ENCODE data around the gene PCYT1A. TPM values are rescaled to one million over a fixed set of nuclear protein-coding genes. Genes with fewer than 3 reads are reported as not detected.
A peak's percentile ranks its signal among the peaks of the same experiment; 100 is the strongest.

Gene PCYT1A
- total and polyA plus RNA-seq, 2 of the 13 experiments (the other 11 are each of a cell fraction or from before 2014, with no cell fraction given), result 26.4 to 45.3 TPM

DNA sequence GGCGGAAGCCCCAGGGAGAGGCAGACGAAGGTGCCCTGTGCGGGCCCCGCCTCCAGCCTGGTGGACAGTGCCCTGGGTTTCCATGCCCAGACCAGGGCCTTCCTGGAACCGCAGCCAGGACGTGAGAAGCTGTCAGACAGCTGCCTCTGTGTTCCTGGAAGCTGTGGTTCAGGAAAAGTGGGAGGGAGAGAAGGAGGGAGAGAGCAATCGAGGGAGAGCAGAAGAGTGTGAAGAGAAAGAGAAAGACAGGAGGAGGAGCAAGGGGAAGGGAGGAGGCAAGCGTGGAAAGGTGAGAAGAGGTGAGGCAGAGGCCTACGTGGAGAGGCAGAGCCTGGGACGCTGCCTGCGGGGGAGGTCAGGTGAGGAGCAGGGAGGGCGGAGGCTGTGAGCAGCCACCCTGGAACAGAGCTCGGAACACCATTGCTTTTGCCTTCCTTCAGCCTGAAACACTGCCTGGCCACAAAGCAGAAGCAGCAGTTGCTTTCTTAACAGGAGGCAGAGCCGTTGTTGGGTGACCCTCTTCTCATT, 94.9 kb downstream of the PCYT1A start:
- in situ Hi-C loops (cut with HindIII; ENCODE audit: extremely low pct_ligation_motif_present, low pct_unique_long_range_greater_than_20kb) (loop anchor here (5.0 kb wide), 1 partner anchor 170 kb away; no protein-coding TSS in a partner anchor), intact Hi-C loops (cut with micrococcal nuclease; ENCODE audit: unreplicated experiment) (no loop called here)
- Histone ChIP-seq H3K79me2 (ENCODE audit: insufficient read depth, low read length) (no peaks in the 10 kb centered on the region), H3K4me2 (ENCODE audit: low read depth, low read length) (peak overlapping the region; percentile 56), H3K27ac (ENCODE audit: extremely low read length, insufficient read depth, low read length) (no peak overlapping the region), H4K20me1 (ENCODE audit: insufficient read depth, low read length) (no peaks in the 10 kb centered on the region), H3K36me3 (replicated peaks in 1 of 2; ENCODE audit: control insufficient read depth in 1 of 2, insufficient read depth in 2 of 2, low read length in 2 of 2) (no peaks in the 10 kb centered on the region), H3K27me3 (ENCODE audit: control insufficient read depth in 1 of 2, insufficient read depth in 2 of 2, low read length in 2 of 2) (peaks cover 3 to 52% of the 10 kb centered on the region in 2 experiments; a peak in 4 of 5 replicates), H3K9me3 (ENCODE audit: low read length) (no peaks in the 10 kb centered on the region), H3K4me3 (replicated peaks in 1 of 3; ENCODE audit: insufficient read depth in 1 of 3, low read depth in 2 of 3, low read length in 3 of 3) (peak overlapping the region in 1 of 3 experiments; percentile 48; a peak in 1 of 6 replicates), H2AFZ (ENCODE audit: low read length) (no peak overlapping the region), H3K4me1 (ENCODE audit: insufficient read depth, low read length) (peaks cover 58% of the 10 kb centered on the region), H3K9ac (ENCODE audit: insufficient read depth, low read depth, low read length) (peak overlapping the region; percentile 34; the same call in 1 of the 2 replicates)
- BruUV-seq (replicated peaks), result no TSS peak
- WGBS (ENCODE audit: low lambda C conversion rate), result 26% methylated on average over 13 of the region's 14 CpGs
- no peak for DNase-seq (ENCODE audit: low spot score)
- ChIA-PET CTCF (ENCODE audit: low intra/inter-chr PET ratio, low total read pairs) (no interaction called here), POLR2A (no interaction called here)
- FAIRE-seq, result no peak
- ATAC-seq, result peak; percentile 9; the same call in 2 of the 3 replicates
- TF ChIP-seq MAX (IDR thresholded peaks at IDR 0.05) (no peak), RXRB (CRISPR knock-in tag; IDR thresholded peaks at IDR 0.05; ENCODE audit: borderline replicate concordance) (no peak), ZNF225 (CRISPR knock-in tag; IDR thresholded peaks at IDR 0.05) (no peak), NRL (CRISPR knock-in tag; IDR thresholded peaks at IDR 0.05; ENCODE audit: borderline replicate concordance) (0 out of 2 replicates have a peak, but pooled peaks have one; percentile 71), NFRKB (IDR thresholded peaks at IDR 0.05) (no peak), HIC2 (CRISPR knock-in tag; IDR thresholded peaks at IDR 0.05; ENCODE audit: low read depth) (0 out of 2 replicates have a peak, but pooled peaks have one; percentile 29), CCAR2 (optimal IDR thresholded peaks at IDR 0.05; ENCODE audit: low read depth, low read length) (no peak), MATR3 (CRISPR knock-in tag; IDR thresholded peaks at IDR 0.05) (no peak), ZNF83 (CRISPR knock-in tag; IDR thresholded peaks at IDR 0.05; ENCODE audit: borderline replicate concordance) (no peak), FOXC1 (CRISPR knock-in tag; IDR thresholded peaks at IDR 0.05; ENCODE audit: borderline replicate concordance) (0 out of 2 replicates have a peak, but pooled peaks have one; percentile 42), ZNF598 (CRISPR knock-in tag; IDR thresholded peaks at IDR 0.05; ENCODE audit: borderline replicate concordance) (no peak), ZMYM4 (CRISPR knock-in tag; IDR thresholded peaks at IDR 0.05) (no peak), ELF3 (CRISPR knock-in tag; IDR thresholded peaks at IDR 0.05) (no peak), MTERF4 (CRISPR knock-in tag; IDR thresholded peaks at IDR 0.05) (0 out of 2 replicates have a peak, but pooled peaks have one; percentile 30)
- TF ChIP-seq, protein P1, sequence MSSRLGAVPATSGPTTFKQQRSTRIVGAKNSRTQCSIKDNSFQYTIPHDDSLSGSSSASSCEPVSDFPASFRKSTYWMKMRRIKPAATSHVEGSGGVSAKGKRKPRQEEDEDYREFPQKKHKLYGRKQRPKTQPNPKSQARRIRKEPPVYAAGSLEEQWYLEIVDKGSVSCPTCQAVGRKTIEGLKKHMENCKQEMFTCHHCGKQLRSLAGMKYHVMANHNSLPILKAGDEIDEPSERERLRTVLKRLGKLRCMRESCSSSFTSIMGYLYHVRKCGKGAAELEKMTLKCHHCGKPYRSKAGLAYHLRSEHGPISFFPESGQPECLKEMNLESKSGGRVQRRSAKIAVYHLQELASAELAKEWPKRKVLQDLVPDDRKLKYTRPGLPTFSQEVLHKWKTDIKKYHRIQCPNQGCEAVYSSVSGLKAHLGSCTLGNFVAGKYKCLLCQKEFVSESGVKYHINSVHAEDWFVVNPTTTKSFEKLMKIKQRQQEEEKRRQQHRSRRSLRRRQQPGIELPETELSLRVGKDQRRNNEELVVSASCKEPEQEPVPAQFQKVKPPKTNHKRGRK (CRISPR knock-in tag; IDR thresholded peaks at IDR 0.05), result 0 out of 2 replicates have a peak, but pooled peaks have one; percentile 42
- TF ChIP-seq, protein P2, sequence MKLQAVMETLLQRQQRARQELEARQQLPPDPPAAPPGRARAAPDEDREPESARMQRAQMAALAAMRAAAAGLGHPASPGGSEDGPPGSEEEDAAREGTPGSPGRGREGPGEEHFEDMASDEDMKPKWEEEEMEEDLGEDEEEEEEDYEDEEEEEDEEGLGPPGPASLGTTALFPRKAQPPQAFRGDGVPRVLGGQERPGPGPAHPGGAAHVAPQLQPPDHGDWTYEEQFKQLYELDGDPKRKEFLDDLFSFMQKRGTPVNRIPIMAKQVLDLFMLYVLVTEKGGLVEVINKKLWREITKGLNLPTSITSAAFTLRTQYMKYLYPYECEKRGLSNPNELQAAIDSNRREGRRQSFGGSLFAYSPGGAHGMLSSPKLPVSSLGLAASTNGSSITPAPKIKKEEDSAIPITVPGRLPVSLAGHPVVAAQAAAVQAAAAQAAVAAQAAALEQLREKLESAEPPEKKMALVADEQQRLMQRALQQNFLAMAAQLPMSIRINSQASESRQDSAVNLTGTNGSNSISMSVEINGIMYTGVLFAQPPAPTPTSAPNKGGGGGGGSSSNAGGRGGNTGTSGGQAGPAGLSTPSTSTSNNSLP (IDR thresholded peaks at IDR 0.05; ENCODE audit: low read depth, low read length), result no peak
